Bronchial epithelial cell (primary cell): ENCODE data around the gene MRFAP1. TPM values are rescaled to one million over a fixed set of nuclear protein-coding genes. Genes with fewer than 3 reads are reported as not detected.

ENCODE experiments used
- DNase-seq: peaks from one replicate; pipeline ENCODE4 v3.0.0-alpha.2; 2010; ENCODE audit warnings: low read depth
- FAIRE-seq: peaks from 2 replicates; lab custom pipeline; 2011; peaks lifted over from hg19 to GRCh38; lab: Jason Lieb, UNC
- H3K27me3 ChIP-seq: 2 replicates; pipeline ENCODE4 v1.5.1; 2011; ENCODE audit warnings: low read length; ENCODE audit not compliant: control insufficient read depth, insufficient read depth
- H3K36me3 ChIP-seq: 2 replicates; pipeline ENCODE4 v1.5.1; 2011; ENCODE audit warnings: low read length; ENCODE audit not compliant: control insufficient read depth, insufficient read depth
- H3K4me3 ChIP-seq: 2 replicates; pipeline ENCODE4 v1.5.1; 2011; ENCODE audit warnings: mild to moderate bottlenecking, low read depth, low read length, control low read depth
- total RNA-seq: library from RNA; depleted of rRNA; stranded (reverse); fragments of >200 nt; gene quantifications from 2 replicates; pipeline ENCODE4 v1.2.1, GENCODE V29; 2014
- TF ChIP-seq, protein P1 (sequence below): IDR thresholded peaks from 2 replicates; pipeline ENCODE4 v1.5.1; 2011; ENCODE audit warnings: mild to moderate bottlenecking, moderate library complexity, low read length, control low read depth, inconsistent platforms; ENCODE audit not compliant: insufficient read depth, severe bottlenecking

MRFAP1 gene
- total RNA-seq, 1 donor from 2014 or later: 69.5 TPM

GRCh38 chr4:6607368-6608055 lies 33.0 kb upstream of the MRFAP1 start:
- Histone ChIP-seq H3K4me3 (no peak overlapping the region), H3K27me3 (no peaks in the 10 kb centered on the region), H3K36me3 (peaks cover 16% of the 10 kb centered on the region)
- FAIRE-seq: peak; percentile 7
- no peak for DNase-seq
- TF ChIP-seq, protein P1, sequence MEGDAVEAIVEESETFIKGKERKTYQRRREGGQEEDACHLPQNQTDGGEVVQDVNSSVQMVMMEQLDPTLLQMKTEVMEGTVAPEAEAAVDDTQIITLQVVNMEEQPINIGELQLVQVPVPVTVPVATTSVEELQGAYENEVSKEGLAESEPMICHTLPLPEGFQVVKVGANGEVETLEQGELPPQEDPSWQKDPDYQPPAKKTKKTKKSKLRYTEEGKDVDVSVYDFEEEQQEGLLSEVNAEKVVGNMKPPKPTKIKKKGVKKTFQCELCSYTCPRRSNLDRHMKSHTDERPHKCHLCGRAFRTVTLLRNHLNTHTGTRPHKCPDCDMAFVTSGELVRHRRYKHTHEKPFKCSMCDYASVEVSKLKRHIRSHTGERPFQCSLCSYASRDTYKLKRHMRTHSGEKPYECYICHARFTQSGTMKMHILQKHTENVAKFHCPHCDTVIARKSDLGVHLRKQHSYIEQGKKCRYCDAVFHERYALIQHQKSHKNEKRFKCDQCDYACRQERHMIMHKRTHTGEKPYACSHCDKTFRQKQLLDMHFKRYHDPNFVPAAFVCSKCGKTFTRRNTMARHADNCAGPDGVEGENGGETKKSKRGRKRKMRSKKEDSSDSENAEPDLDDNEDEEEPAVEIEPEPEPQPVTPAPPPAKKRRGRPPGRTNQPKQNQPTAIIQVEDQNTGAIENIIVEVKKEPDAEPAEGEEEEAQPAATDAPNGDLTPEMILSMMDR: no peak

DNA sequence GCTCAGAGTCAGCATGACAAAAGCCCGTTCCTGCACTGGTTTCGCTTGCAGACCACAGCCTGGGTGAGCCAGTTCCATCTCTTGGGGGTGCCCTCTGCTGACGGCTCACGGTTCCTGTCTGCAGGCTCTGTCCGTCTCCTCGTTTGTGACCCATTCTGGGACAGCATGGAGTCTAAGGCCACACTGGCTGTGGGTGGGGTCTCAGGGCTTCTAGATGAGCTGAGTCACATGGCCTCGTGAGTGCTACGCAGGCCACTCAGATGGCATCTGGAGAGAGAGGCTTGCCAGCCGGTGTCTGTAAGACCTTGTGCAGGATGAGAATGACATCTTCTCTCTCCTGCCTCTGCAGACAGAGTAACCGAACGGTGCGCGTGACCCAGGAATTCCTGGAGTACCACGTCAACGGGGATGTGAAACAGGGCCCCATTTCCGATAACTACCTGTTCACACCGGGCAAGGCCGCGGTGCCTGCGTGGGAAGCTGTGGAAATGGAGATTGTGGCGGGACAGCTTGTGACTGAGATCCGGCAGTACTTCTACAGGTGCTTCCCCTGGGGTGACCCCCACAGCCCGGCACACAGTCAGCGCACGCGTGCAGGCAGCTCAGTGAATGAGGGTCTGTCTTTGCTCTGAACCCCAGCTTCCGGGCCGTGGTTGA lies 31.6 kb upstream of the MRFAP1 start:
- peaks cover 16% of the 10 kb centered on the region for H3K36me3 ChIP-seq
- H3K4me3 ChIP-seq: no peak overlapping the region
- no peaks in the 10 kb centered on the region for H3K27me3 ChIP-seq
- TF ChIP-seq, protein P1: no peak
- FAIRE-seq (no peak), DNase-seq (no peak)

DNA sequence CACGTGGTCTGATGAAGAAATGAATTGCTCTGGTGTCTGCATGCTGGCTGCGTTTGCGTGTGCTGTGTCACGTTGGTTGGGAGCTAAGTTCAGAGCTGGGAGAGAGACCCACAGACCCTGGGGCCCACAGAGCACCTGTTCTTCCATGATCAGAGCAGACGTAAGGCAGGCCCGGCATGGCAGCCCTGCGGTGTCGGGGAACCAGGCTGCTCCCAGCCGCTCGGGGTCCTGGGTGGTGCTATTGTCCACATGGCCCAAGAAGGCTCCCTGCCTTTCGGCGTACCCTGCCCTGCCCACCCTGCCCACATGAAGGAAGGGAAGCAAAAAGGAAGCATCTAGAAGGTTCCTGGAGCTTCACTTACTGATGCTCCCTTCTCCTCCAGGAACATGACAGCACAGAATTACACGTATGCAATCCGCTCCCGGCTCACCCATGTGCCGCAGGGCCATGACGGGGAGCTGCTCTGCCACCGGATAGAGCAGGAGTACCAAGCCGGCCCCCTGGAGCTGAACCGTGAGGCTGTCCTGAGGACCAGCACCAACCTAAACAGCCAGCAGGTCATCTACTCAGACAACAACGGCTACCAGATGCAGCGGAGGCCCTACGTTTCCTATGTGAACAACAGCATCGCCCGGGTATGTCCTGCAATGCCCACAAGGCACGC lies 30.9 kb upstream of the MRFAP1 start:
- Histone ChIP-seq H3K27me3 (no peaks in the 10 kb centered on the region), H3K36me3 (peaks cover 16% of the 10 kb centered on the region), H3K4me3 (no peak overlapping the region)
- FAIRE-seq (peak; percentile 7), DNase-seq (no peak)
- TF ChIP-seq, protein P1: no peak

DNA sequence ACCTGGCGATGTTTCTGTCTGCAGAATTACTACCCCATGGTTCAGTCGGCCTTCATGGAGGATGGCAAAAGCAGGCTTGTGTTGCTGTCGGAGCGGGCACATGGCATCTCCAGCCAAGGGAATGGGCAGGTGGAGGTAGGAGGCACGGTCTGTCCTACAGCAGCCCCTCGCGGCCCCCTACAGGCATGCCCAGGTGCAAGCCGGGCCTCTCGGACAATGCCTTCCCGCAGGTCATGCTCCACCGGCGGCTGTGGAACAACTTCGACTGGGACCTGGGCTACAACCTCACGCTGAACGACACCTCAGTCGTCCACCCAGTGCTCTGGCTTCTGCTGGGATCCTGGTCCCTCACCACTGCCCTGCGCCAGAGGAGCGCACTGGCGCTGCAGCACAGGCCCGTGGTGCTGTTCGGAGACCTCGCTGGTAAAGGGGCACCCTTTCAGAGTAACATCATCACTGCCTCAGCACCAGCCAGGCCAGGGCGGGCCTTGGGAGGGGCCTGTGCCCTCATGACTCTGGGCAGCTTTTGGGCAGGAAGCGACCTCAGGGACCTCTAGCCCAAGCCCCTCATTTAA lies 29.5 kb upstream of the MRFAP1 start:
- FAIRE-seq (peak; percentile 47), DNase-seq (no peak)
- Histone ChIP-seq H3K36me3 (peaks cover 11% of the 10 kb centered on the region), H3K27me3 (no peaks in the 10 kb centered on the region), H3K4me3 (no peak overlapping the region)
- TF ChIP-seq, protein P1: no peak

GRCh38 chr4:6612961-6613675 lies 27.4 kb upstream of the MRFAP1 start:
- FAIRE-seq (no peak), DNase-seq (no peak)
- H3K36me3 ChIP-seq: peaks cover 12% of the 10 kb centered on the region
- no peak overlapping the region for H3K4me3 ChIP-seq
- no peaks in the 10 kb centered on the region for H3K27me3 ChIP-seq
- TF ChIP-seq, protein P1: no peak
